ENCODE data around the gene IGHMBP2.
"Not testable (repeated sequence)": the region's sequence is repeated elsewhere in the genome, so short reads cannot be mapped to it uniquely, and the experiment has no call there.

The IGHMBP2 gene

GRCh38 chr11:68903288-68904247, at the start of gene IGHMBP2, which contains the start of gene MRPL21:
Gene IGHMBP2, plus strand, starts transcription at chr11:68903891. Its CDS starts 62 bp downstream, at chr11:68903953.
Gene MRPL21, minus strand, starts transcription at chr11:68903832. Its CDS starts 22 bp downstream, at chr11:68903810.
- peak; percentile 20 for DNase-seq (ENCODE audit: low read depth, low spot score)

GRCh38 chr11:68854273-68854958, 49.3 kb upstream of the IGHMBP2 start:
- no peak for DNase-seq (ENCODE audit: low read depth, low spot score)

- no peak for DNase-seq (ENCODE audit: low read depth, low spot score)
These were observed 48.3 kb upstream of the IGHMBP2 start for GRCh38 chr11:68855205-68855981.

- not testable (repeated sequence) for DNase-seq (ENCODE audit: low read depth, low spot score)
These were observed 47.2 kb upstream of the IGHMBP2 start for GRCh38 chr11:68856425-68857030.

GRCh38 chr11:68857037-68857586, 46.6 kb upstream of the IGHMBP2 start:
- no peak for DNase-seq (ENCODE audit: low read depth, low spot score)

GRCh38 chr11:68859123-68859522, 44.6 kb upstream of the IGHMBP2 start:
- no peak for DNase-seq (ENCODE audit: low read depth, low spot score)

- no peak for DNase-seq (ENCODE audit: low read depth, low spot score)
These were observed 41.3 kb upstream of the IGHMBP2 start for GRCh38 chr11:68862421-68862820.

- no peak for DNase-seq (ENCODE audit: low read depth, low spot score)
These were observed 40.0 kb upstream of the IGHMBP2 start for GRCh38 chr11:68863553-68864265.

- no peak for DNase-seq (ENCODE audit: low read depth, low spot score)
These were observed 38.5 kb upstream of the IGHMBP2 start for GRCh38 chr11:68865241-68865640.

GRCh38 chr11:68867066-68867465, 36.6 kb upstream of the IGHMBP2 start:
- no peak for DNase-seq (ENCODE audit: low read depth, low spot score)

GRCh38 chr11:68868221-68868835, 35.4 kb upstream of the IGHMBP2 start:
- no peak for DNase-seq (ENCODE audit: low read depth, low spot score)

GRCh38 chr11:68870470-68870869, 33.2 kb upstream of the IGHMBP2 start:
- DNase-seq (ENCODE audit: low read depth, low spot score): no peak

- no peak for DNase-seq (ENCODE audit: low read depth, low spot score)
These were observed 31.3 kb upstream of the IGHMBP2 start for GRCh38 chr11:68872216-68873003.

GRCh38 chr11:68878022-68878421, 25.7 kb upstream of the IGHMBP2 start:
- no peak for DNase-seq (ENCODE audit: low read depth, low spot score)

GRCh38 chr11:68880851-68881250, 22.8 kb upstream of the IGHMBP2 start:
- no peak for DNase-seq (ENCODE audit: low read depth, low spot score)

- DNase-seq (ENCODE audit: low read depth, low spot score): no peak
These were observed 22.4 kb upstream of the IGHMBP2 start for GRCh38 chr11:68881320-68881719.

GRCh38 chr11:68882391-68882790, 21.3 kb upstream of the IGHMBP2 start:
- no peak for DNase-seq (ENCODE audit: low read depth, low spot score)

GRCh38 chr11:68884827-68885226, 18.9 kb upstream of the IGHMBP2 start:
- not testable (repeated sequence) for DNase-seq (ENCODE audit: low read depth, low spot score)

GRCh38 chr11:68889948-68890446, 13.7 kb upstream of the IGHMBP2 start:
- peak; percentile 15 for DNase-seq (ENCODE audit: low read depth, low spot score)
